Spleen (tissue), 7 donors: Measurements from ENCODE around the gene BAIAP2L1.

ENCODE experiments used
- POLR2A ChIP-seq, 3 donors: fragments of 450-650 bp; IDR thresholded peaks; one replicate each; pipeline ENCODE4 v1.5.1; 2017; ENCODE audit warnings: antibody characterized with exemption in 3 of 3, mild to moderate bottlenecking in 1 of 3
- POLR2AphosphoS5 ChIP-seq, 3 donors: sonication (generic); formaldehyde crosslinking; IDR thresholded peaks; one replicate each; pipeline ENCODE4 v1.5.1; 2017; ENCODE audit warnings: antibody characterized with exemption in 3 of 3
- TF ChIP-seq, protein P1 (sequence below), 11 experiments: fragments of 200-600 bp in 7 of 11; fragments of 450-650 bp in 4 of 11; sonication (generic) in 4 of 11; IDR thresholded peaks in 8 of 11; conservative IDR thresholded peaks in 3 of 11; 1 replicate in 7 of 11; 2 replicates in 4 of 11; pipeline versions ENCODE4 v1.4.0 to v1.8.0; 2016 to 2021; ENCODE audit warnings: antibody characterized with exemption in 11 of 11, inconsistent platforms in 4 of 11, mild to moderate bottlenecking in 1 of 11
- donor health status: DM: no; HTN: no; CAD: no; lungs with moderate emphysema.
- donor health status: DM: no; HTN: no; CAD: no.
- donor health status: DM: no; HTN: no; CAD: no.

DNA sequence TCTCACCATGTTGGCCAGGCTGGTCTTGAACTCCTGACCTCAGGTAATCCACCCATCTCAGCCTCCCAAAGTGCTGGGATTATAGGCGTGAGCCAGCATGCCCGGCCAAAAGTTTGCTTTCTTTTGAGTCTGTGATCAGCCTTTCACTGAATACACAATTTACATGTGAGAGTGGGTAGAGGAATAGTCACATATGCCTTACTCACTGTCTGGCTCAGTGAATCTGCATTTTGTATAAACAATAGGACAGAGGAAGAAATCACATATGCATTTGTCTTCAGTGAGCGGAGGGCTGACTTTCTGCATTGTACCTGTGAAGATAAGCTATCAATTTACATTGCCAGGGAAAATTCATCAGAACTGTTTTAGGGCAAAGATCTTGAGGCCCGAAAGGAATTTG, 146.4 kb downstream of the BAIAP2L1 start:
- TF ChIP-seq, protein P1, sequence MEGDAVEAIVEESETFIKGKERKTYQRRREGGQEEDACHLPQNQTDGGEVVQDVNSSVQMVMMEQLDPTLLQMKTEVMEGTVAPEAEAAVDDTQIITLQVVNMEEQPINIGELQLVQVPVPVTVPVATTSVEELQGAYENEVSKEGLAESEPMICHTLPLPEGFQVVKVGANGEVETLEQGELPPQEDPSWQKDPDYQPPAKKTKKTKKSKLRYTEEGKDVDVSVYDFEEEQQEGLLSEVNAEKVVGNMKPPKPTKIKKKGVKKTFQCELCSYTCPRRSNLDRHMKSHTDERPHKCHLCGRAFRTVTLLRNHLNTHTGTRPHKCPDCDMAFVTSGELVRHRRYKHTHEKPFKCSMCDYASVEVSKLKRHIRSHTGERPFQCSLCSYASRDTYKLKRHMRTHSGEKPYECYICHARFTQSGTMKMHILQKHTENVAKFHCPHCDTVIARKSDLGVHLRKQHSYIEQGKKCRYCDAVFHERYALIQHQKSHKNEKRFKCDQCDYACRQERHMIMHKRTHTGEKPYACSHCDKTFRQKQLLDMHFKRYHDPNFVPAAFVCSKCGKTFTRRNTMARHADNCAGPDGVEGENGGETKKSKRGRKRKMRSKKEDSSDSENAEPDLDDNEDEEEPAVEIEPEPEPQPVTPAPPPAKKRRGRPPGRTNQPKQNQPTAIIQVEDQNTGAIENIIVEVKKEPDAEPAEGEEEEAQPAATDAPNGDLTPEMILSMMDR (IDR thresholded peaks at IDR 0.05 in 8 of 11, conservative IDR thresholded peaks at IDR 0.05 in 3 of 11), result no peak
- TF ChIP-seq POLR2AphosphoS5 (IDR thresholded peaks at IDR 0.05) (no peak), POLR2A (IDR thresholded peaks at IDR 0.05) (no peak)
